Activated naive CD8-positive, alpha-beta T cell treated with anti-CD3 and anti-CD28 coated beads for 36 hours (primary cell): ENCODE measurements around the gene THEM5. TPM values are rescaled to one million over a fixed set of nuclear protein-coding genes. Genes with fewer than 3 reads are reported as not detected.

Experiments
- DNase-seq: peaks from one replicate; pipeline ENCODE4 v3.0.0; 2021
- H3K27ac Mint-ChIP-seq: one replicate; pipeline ENCODE4 v1.8.0; 2022; ENCODE audit warnings: mild to moderate bottlenecking, moderate library complexity, mixed read lengths
- H3K27me3 Mint-ChIP-seq: one replicate; pipeline ENCODE4 v1.8.0; 2022; ENCODE audit warnings: mild to moderate bottlenecking, mixed read lengths
- H3K36me3 Mint-ChIP-seq: one replicate; pipeline ENCODE4 v1.8.0; 2021; ENCODE audit warnings: mild to moderate bottlenecking, mixed read lengths
- H3K4me1 Mint-ChIP-seq: one replicate; pipeline ENCODE4 v1.8.0; 2021; ENCODE audit warnings: mixed read lengths
- H3K4me3 Mint-ChIP-seq: one replicate; pipeline ENCODE4 v1.8.0; 2022; ENCODE audit warnings: mild to moderate bottlenecking, moderate library complexity, mixed read lengths
- H3K9me3 Mint-ChIP-seq: one replicate; pipeline ENCODE4 v1.8.0; 2022; ENCODE audit warnings: mixed read lengths
- total RNA-seq, 2 experiments: library from RNA; stranded (reverse); gene quantifications; one replicate each; pipeline ENCODE4 v1.2.3, GENCODE V29; 2021

The THEM5 gene
- total RNA-seq, 2 experiments from 2014 or later, result not detected

GRCh38 chr1:151825204-151825603 lies 28.3 kb downstream of the THEM5 start:
- no peaks in the 10 kb centered on the region for H3K36me3 Mint-ChIP-seq
- peaks cover 59% of the 10 kb centered on the region for H3K4me1 Mint-ChIP-seq
- DNase-seq, result no peak
- H3K27ac Mint-ChIP-seq, result no peak overlapping the region
- H3K9me3 Mint-ChIP-seq, result no peaks in the 10 kb centered on the region
- H3K27me3 Mint-ChIP-seq, result peaks cover 6% of the 10 kb centered on the region
- no peak overlapping the region for H3K4me3 Mint-ChIP-seq

GRCh38 chr1:151823175-151823574 lies 30.3 kb downstream of the THEM5 start:
- H3K27ac Mint-ChIP-seq, result no peak overlapping the region
- no peaks in the 10 kb centered on the region for H3K9me3 Mint-ChIP-seq
- peaks cover 41% of the 10 kb centered on the region for H3K4me1 Mint-ChIP-seq
- peaks cover 6% of the 10 kb centered on the region for H3K27me3 Mint-ChIP-seq
- H3K4me3 Mint-ChIP-seq, result no peak overlapping the region
- no peak for DNase-seq
- H3K36me3 Mint-ChIP-seq, result no peaks in the 10 kb centered on the region

- Mint-ChIP-seq H3K27me3 (peaks cover 6% of the 10 kb centered on the region), H3K4me3 (no peak overlapping the region)
- DNase-seq, result peak; percentile 44
Observed at GRCh38 chr1:151822404-151822803, 31.1 kb downstream of the THEM5 start.

GRCh38 chr1:151820940-151821339 lies 32.6 kb downstream of the THEM5 start:
- no peaks in the 10 kb centered on the region for H3K36me3 Mint-ChIP-seq
- H3K9me3 Mint-ChIP-seq, result no peaks in the 10 kb centered on the region
- H3K4me3 Mint-ChIP-seq, result no peak overlapping the region
- H3K4me1 Mint-ChIP-seq, result peaks cover 35% of the 10 kb centered on the region
- no peak overlapping the region for H3K27ac Mint-ChIP-seq
- no peak for DNase-seq
- peaks cover 6% of the 10 kb centered on the region for H3K27me3 Mint-ChIP-seq

More at GRCh38 chr1:151822404-151822803, 31.1 kb downstream of the THEM5 start:
- Mint-ChIP-seq H3K9me3 (no peaks in the 10 kb centered on the region), H3K36me3 (no peaks in the 10 kb centered on the region), H3K4me1 (peaks cover 35% of the 10 kb centered on the region), H3K27ac (no peak overlapping the region)

- Mint-ChIP-seq H3K27ac (no peak overlapping the region), H3K36me3 (no peaks in the 10 kb centered on the region), H3K4me1 (peaks cover 36% of the 10 kb centered on the region), H3K4me3 (no peak overlapping the region), H3K27me3 (peaks cover 6% of the 10 kb centered on the region), H3K9me3 (no peaks in the 10 kb centered on the region)
- DNase-seq, result no peak
Observed at GRCh38 chr1:151819976-151820623, 33.4 kb downstream of the THEM5 start.

- H3K27me3 Mint-ChIP-seq, result no peaks in the 10 kb centered on the region
- no peaks in the 10 kb centered on the region for H3K36me3 Mint-ChIP-seq
- H3K27ac Mint-ChIP-seq, result no peak overlapping the region
- no peak overlapping the region for H3K4me3 Mint-ChIP-seq
- no peak for DNase-seq
- no peaks in the 10 kb centered on the region for H3K9me3 Mint-ChIP-seq
- peaks cover 36% of the 10 kb centered on the region for H3K4me1 Mint-ChIP-seq
Observed at GRCh38 chr1:151819227-151819835, 34.2 kb downstream of the THEM5 start.

GRCh38 chr1:151817353-151817730 lies 36.2 kb downstream of the THEM5 start:
- Mint-ChIP-seq H3K36me3 (no peaks in the 10 kb centered on the region), H3K9me3 (no peaks in the 10 kb centered on the region), H3K27ac (no peak overlapping the region), H3K4me3 (no peak overlapping the region), H3K4me1 (peaks cover 26% of the 10 kb centered on the region), H3K27me3 (no peaks in the 10 kb centered on the region)
- DNase-seq, result no peak

- Mint-ChIP-seq H3K9me3 (no peaks in the 10 kb centered on the region), H3K27ac (no peak overlapping the region), H3K4me3 (no peak overlapping the region), H3K36me3 (no peaks in the 10 kb centered on the region), H3K27me3 (no peaks in the 10 kb centered on the region), H3K4me1 (peaks cover 22% of the 10 kb centered on the region)
- no peak for DNase-seq
Observed at GRCh38 chr1:151816548-151817352, 36.8 kb downstream of the THEM5 start.

GRCh38 chr1:151815716-151816327 lies 37.7 kb downstream of the THEM5 start:
- Mint-ChIP-seq H3K27ac (no peak overlapping the region), H3K4me3 (no peak overlapping the region), H3K9me3 (no peaks in the 10 kb centered on the region), H3K4me1 (peaks cover 13% of the 10 kb centered on the region), H3K27me3 (no peaks in the 10 kb centered on the region), H3K36me3 (no peaks in the 10 kb centered on the region)
- DNase-seq, result no peak

GRCh38 chr1:151814971-151815545 lies 38.5 kb downstream of the THEM5 start:
- no peak overlapping the region for H3K27ac Mint-ChIP-seq

GRCh38 chr1:151814426-151814825 lies 39.1 kb downstream of the THEM5 start:
- no peak overlapping the region for H3K27ac Mint-ChIP-seq
- H3K27me3 Mint-ChIP-seq, result no peaks in the 10 kb centered on the region
- no peak overlapping the region for H3K4me3 Mint-ChIP-seq
- H3K4me1 Mint-ChIP-seq, result peaks cover 8% of the 10 kb centered on the region
- H3K9me3 Mint-ChIP-seq, result no peaks in the 10 kb centered on the region
- no peak for DNase-seq
- no peaks in the 10 kb centered on the region for H3K36me3 Mint-ChIP-seq

More at GRCh38 chr1:151814971-151815545, 38.5 kb downstream of the THEM5 start:
- Mint-ChIP-seq H3K4me3 (no peak overlapping the region), H3K27me3 (no peaks in the 10 kb centered on the region), H3K4me1 (peaks cover 8% of the 10 kb centered on the region), H3K36me3 (no peaks in the 10 kb centered on the region), H3K9me3 (no peaks in the 10 kb centered on the region)
- no peak for DNase-seq

GRCh38 chr1:151813271-151813977 lies 40.1 kb downstream of the THEM5 start:
- H3K4me3 Mint-ChIP-seq, result no peak overlapping the region
- no peak for DNase-seq
- no peaks in the 10 kb centered on the region for H3K36me3 Mint-ChIP-seq
- H3K9me3 Mint-ChIP-seq, result no peaks in the 10 kb centered on the region
- no peak overlapping the region for H3K27ac Mint-ChIP-seq
- H3K4me1 Mint-ChIP-seq, result peaks cover 8% of the 10 kb centered on the region
- no peaks in the 10 kb centered on the region for H3K27me3 Mint-ChIP-seq

- no peak overlapping the region for H3K4me3 Mint-ChIP-seq
- H3K27ac Mint-ChIP-seq, result no peak overlapping the region
- H3K9me3 Mint-ChIP-seq, result no peaks in the 10 kb centered on the region
- no peaks in the 10 kb centered on the region for H3K36me3 Mint-ChIP-seq
- DNase-seq, result no peak
- H3K4me1 Mint-ChIP-seq, result peaks cover 6% of the 10 kb centered on the region
- H3K27me3 Mint-ChIP-seq, result no peaks in the 10 kb centered on the region
Observed at GRCh38 chr1:151811181-151811580, 42.3 kb downstream of the THEM5 start.

GRCh38 chr1:151809985-151810556 lies 43.4 kb downstream of the THEM5 start:
- Mint-ChIP-seq H3K36me3 (no peaks in the 10 kb centered on the region), H3K27ac (no peak overlapping the region)
- no peak for DNase-seq

More at GRCh38 chr1:151809985-151810556, 43.4 kb downstream of the THEM5 start:
- Mint-ChIP-seq H3K9me3 (no peaks in the 10 kb centered on the region), H3K27me3 (no peaks in the 10 kb centered on the region), H3K4me3 (no peak overlapping the region), H3K4me1 (no peaks in the 10 kb centered on the region)
